ENCODE data around the gene ORC4. TPM values are rescaled to one million over a fixed set of nuclear protein-coding genes. Genes with fewer than 3 reads are reported as not detected.

The ORC4 gene
- total and polyA plus RNA-seq, 2 experiments from 2014 or later = 39.1 to 51.4 TPM

DNA sequence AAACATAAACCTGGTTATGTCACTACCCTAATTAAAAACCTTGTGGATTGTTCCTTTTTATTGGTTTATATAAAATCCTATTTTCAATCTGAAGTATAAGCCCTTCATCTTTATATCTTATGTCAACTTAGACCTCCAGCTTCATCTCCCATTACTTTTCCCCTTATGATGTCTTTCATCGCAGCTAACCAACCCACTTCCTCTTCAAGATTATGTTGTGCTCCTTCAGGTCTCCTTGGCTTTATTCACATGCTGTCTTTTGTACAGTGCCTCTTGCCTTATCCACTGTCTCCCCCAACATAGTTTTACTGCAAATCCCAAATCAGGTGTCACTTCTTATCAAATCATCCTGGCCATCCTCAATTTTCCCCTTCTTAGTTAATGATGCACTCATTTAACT lies 26.3 kb upstream of the ORC4 start:
- Histone ChIP-seq H3K9me3 (ENCODE audit: low read depth) (no peaks in the 10 kb centered on the region), H3K27ac (no peak overlapping the region), H3K79me2 (ENCODE audit: insufficient read depth) (peaks cover 51% of the 10 kb centered on the region), H3K9ac (no peak overlapping the region), H4K20me1 (ENCODE audit: insufficient read depth) (no peaks in the 10 kb centered on the region), H3K36me3 (ENCODE audit: low read depth) (no peaks in the 10 kb centered on the region), H3K4me3 (no peak overlapping the region), H3K4me1 (ENCODE audit: insufficient read depth) (peaks cover 7% of the 10 kb centered on the region; the same call in 1 of the 2 replicates), H3K27me3 (replicated peaks; ENCODE audit: insufficient read depth) (no peaks in the 10 kb centered on the region), H3K4me2 (ENCODE audit: unreplicated experiment) (no peak overlapping the region), H3F3A (ENCODE audit: insufficient read depth) (peaks cover 10% of the 10 kb centered on the region; the same call in 1 of the 2 replicates), H2AFZ (no peak overlapping the region), H3K9me2 (ENCODE audit: insufficient read depth) (no peaks in the 10 kb centered on the region)
- no peak for DNase-seq
- in situ Hi-C loops (cut with MboI) = no loop called here
- 95 to 100% methylated on average over 1 of the region's 1 CpG for WGBS, 2 experiments (ENCODE audit: low coverage in 1 of 2, low lambda C conversion rate in 2 of 2, missing lambda C conversion rate in 2 of 2)
- no peak for TF ChIP-seq EZH2phosphoT487 (IDR thresholded peaks at IDR 0.05; ENCODE audit: insufficient read depth, low read depth)
- no peak for TF ChIP-seq EZH2 (IDR thresholded peaks at IDR 0.05; ENCODE audit: insufficient read depth, poor library complexity, severe bottlenecking)

DNA sequence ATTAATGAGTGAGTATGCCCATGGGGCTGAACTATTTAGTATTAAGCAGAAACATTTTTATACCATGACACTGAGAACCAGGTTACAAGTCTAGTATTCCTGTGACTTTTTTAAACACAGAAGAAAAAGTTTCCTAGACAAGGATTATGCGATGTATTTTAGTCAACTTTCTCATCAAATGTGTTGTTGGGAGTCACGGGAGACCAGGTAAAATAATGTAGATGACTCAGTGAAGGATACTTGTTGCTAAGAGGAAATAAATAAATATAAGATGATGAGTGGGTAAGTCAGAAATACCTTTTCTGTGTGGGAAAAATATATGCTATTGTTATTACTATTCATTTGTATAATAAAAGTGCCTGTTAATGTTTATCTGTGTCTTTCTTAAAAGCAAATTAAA lies 23.8 kb upstream of the ORC4 start:
- Histone ChIP-seq H3K9ac (no peak overlapping the region), H3K27me3 (replicated peaks; ENCODE audit: insufficient read depth) (no peaks in the 10 kb centered on the region), H3K4me1 (ENCODE audit: insufficient read depth) (peaks cover 8% of the 10 kb centered on the region; the same call in 1 of the 2 replicates), H3K9me3 (ENCODE audit: low read depth) (no peaks in the 10 kb centered on the region), H3K79me2 (ENCODE audit: insufficient read depth) (peaks cover 47% of the 10 kb centered on the region), H3K4me3 (no peak overlapping the region), H3F3A (ENCODE audit: insufficient read depth) (peaks cover 7% of the 10 kb centered on the region; the same call in 1 of the 2 replicates), H3K9me2 (ENCODE audit: insufficient read depth) (no peaks in the 10 kb centered on the region), H3K27ac (no peak overlapping the region), H3K36me3 (ENCODE audit: low read depth) (no peaks in the 10 kb centered on the region), H4K20me1 (ENCODE audit: insufficient read depth) (no peaks in the 10 kb centered on the region), H3K4me2 (ENCODE audit: unreplicated experiment) (no peak overlapping the region), H2AFZ (no peak overlapping the region)
- in situ Hi-C loops (cut with MboI) = no loop called here
- TF ChIP-seq EZH2phosphoT487 (IDR thresholded peaks at IDR 0.05; ENCODE audit: insufficient read depth, low read depth) (no peak), EZH2 (IDR thresholded peaks at IDR 0.05; ENCODE audit: insufficient read depth, poor library complexity, severe bottlenecking) (no peak)
- DNase-seq = no peak
- WGBS, 2 experiments (ENCODE audit: low coverage in 1 of 2, low lambda C conversion rate in 2 of 2, missing lambda C conversion rate in 2 of 2) = 98 to 100% methylated on average over 2 of the region's 2 CpGs

DNA sequence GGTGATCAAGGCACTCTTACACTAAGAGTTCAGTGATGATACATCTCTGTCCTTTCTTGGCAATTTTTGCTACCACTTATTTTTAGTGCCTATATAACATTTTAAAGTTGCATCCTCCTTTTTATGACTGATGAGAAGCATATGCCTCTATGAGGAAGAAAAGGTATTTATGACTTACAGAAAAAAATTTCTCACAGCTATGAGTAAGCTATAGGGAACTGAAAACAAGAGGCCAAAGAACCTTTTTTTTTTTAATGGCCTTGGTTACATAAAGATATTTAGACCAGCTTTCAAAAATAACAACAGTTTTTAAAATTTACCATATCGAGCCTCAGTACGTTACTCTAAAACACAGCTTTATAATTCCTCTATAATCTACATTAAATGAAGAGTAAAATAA lies 21.7 kb upstream of the ORC4 start:
- TF ChIP-seq EZH2phosphoT487 (IDR thresholded peaks at IDR 0.05; ENCODE audit: insufficient read depth, low read depth) (no peak), EZH2 (IDR thresholded peaks at IDR 0.05; ENCODE audit: insufficient read depth, poor library complexity, severe bottlenecking) (no peak)
- 92 to 95% methylated on average over 2 of the region's 2 CpGs for WGBS, 2 experiments (ENCODE audit: low coverage in 1 of 2, low lambda C conversion rate in 2 of 2, missing lambda C conversion rate in 2 of 2)
- Histone ChIP-seq H3K4me1 (ENCODE audit: insufficient read depth) (peaks cover 12% of the 10 kb centered on the region; the same call in 1 of the 2 replicates), H3K4me3 (no peak overlapping the region), H3K9ac (no peak overlapping the region), H3K36me3 (ENCODE audit: low read depth) (no peaks in the 10 kb centered on the region), H3K27ac (no peak overlapping the region), H3K27me3 (replicated peaks; ENCODE audit: insufficient read depth) (no peaks in the 10 kb centered on the region), H3K4me2 (ENCODE audit: unreplicated experiment) (no peak overlapping the region), H3K9me2 (ENCODE audit: insufficient read depth) (no peaks in the 10 kb centered on the region), H2AFZ (no peak overlapping the region), H3K9me3 (ENCODE audit: low read depth) (no peaks in the 10 kb centered on the region), H3K79me2 (ENCODE audit: insufficient read depth) (peaks cover 57% of the 10 kb centered on the region), H3F3A (ENCODE audit: insufficient read depth) (no peaks in the 10 kb centered on the region; the same call in 1 of the 2 replicates), H4K20me1 (ENCODE audit: insufficient read depth) (no peaks in the 10 kb centered on the region)
- in situ Hi-C loops (cut with MboI) = no loop called here
- peak; percentile 39 for DNase-seq

- Histone ChIP-seq H3K9me2 (ENCODE audit: insufficient read depth) (no peaks in the 10 kb centered on the region), H3K79me2 (ENCODE audit: insufficient read depth) (peaks cover 77% of the 10 kb centered on the region), H3K4me1 (ENCODE audit: insufficient read depth) (peaks cover 15% of the 10 kb centered on the region; the same call in 1 of the 2 replicates), H3K9ac (no peak overlapping the region), H3K36me3 (ENCODE audit: low read depth) (no peaks in the 10 kb centered on the region), H3K4me3 (no peak overlapping the region), H3K4me2 (ENCODE audit: unreplicated experiment) (no peak overlapping the region), H4K20me1 (ENCODE audit: insufficient read depth) (no peaks in the 10 kb centered on the region), H3K27me3 (replicated peaks; ENCODE audit: insufficient read depth) (no peaks in the 10 kb centered on the region), H3F3A (ENCODE audit: insufficient read depth) (no peaks in the 10 kb centered on the region; the same call in 1 of the 2 replicates), H3K27ac (no peak overlapping the region), H3K9me3 (ENCODE audit: low read depth) (no peaks in the 10 kb centered on the region), H2AFZ (no peak overlapping the region)
- in situ Hi-C loops (cut with MboI) = no loop called here
- TF ChIP-seq EZH2phosphoT487 (IDR thresholded peaks at IDR 0.05; ENCODE audit: insufficient read depth, low read depth) (no peak), EZH2 (IDR thresholded peaks at IDR 0.05; ENCODE audit: insufficient read depth, poor library complexity, severe bottlenecking) (no peak)
- WGBS, 2 experiments (ENCODE audit: low coverage in 1 of 2, low lambda C conversion rate in 2 of 2, missing lambda C conversion rate in 2 of 2) = 98 to 100% methylated on average over 1 of the region's 1 CpG
- no peak for DNase-seq
Measured at GRCh38 chr2:148039783-148040182, 19.2 kb upstream of the ORC4 start.
